ENCODE measurements around the gene TANC1.

TANC1 gene

GRCh38 chr2:159196393-159196925 is 228.0 kb downstream of the TANC1 start:
- DNase-seq (ENCODE audit: low read depth in 2 of 2) = no peak

- DNase-seq (ENCODE audit: low read depth in 2 of 2) = no peak
These were observed 230.8 kb downstream of the TANC1 start for GRCh38 chr2:159199236-159199635.

- no peak for DNase-seq (ENCODE audit: low read depth in 2 of 2)
These were observed 231.5 kb downstream of the TANC1 start for GRCh38 chr2:159199761-159200465.

- DNase-seq (ENCODE audit: low read depth in 2 of 2) = no peak
These were observed 232.1 kb downstream of the TANC1 start for GRCh38 chr2:159200498-159200897.

GRCh38 chr2:159201360-159202063 is 233.1 kb downstream of the TANC1 start:
- no peak for DNase-seq (ENCODE audit: low read depth in 2 of 2)

- DNase-seq (ENCODE audit: low read depth in 2 of 2) = no peak
These were observed 234.2 kb downstream of the TANC1 start for GRCh38 chr2:159202568-159203071.

- no peak for DNase-seq (ENCODE audit: low read depth in 2 of 2)
These were observed 236.1 kb downstream of the TANC1 start for GRCh38 chr2:159204381-159205144.

- no peak for DNase-seq (ENCODE audit: low read depth in 2 of 2)
These were observed 238.4 kb downstream of the TANC1 start for GRCh38 chr2:159206736-159207380.

- no peak for DNase-seq (ENCODE audit: low read depth in 2 of 2)
These were observed 240.0 kb downstream of the TANC1 start for GRCh38 chr2:159208438-159208837.

GRCh38 chr2:159209341-159210306 is 241.2 kb downstream of the TANC1 start:
- no peak for DNase-seq (ENCODE audit: low read depth in 2 of 2)

GRCh38 chr2:159211447-159212396 is 243.3 kb downstream of the TANC1 start:
- DNase-seq (ENCODE audit: low read depth in 2 of 2) = no peak

GRCh38 chr2:159213296-159213695 is 244.9 kb downstream of the TANC1 start:
- DNase-seq (ENCODE audit: low read depth in 2 of 2) = no peak

- no peak for DNase-seq (ENCODE audit: low read depth in 2 of 2)
These were observed 246.0 kb downstream of the TANC1 start for GRCh38 chr2:159214325-159214865.

- no peak for DNase-seq (ENCODE audit: low read depth in 2 of 2)
These were observed 246.7 kb downstream of the TANC1 start for GRCh38 chr2:159215116-159215515.

- no peak for DNase-seq (ENCODE audit: low read depth in 2 of 2)
These were observed 249.2 kb downstream of the TANC1 start for GRCh38 chr2:159217676-159218075.

GRCh38 chr2:159218389-159218788 is 249.9 kb downstream of the TANC1 start:
- no peak for DNase-seq (ENCODE audit: low read depth in 2 of 2)

GRCh38 chr2:159219394-159219998 is 251.1 kb downstream of the TANC1 start:
- DNase-seq (ENCODE audit: low read depth in 2 of 2) = no peak

GRCh38 chr2:159224061-159224813 is 255.8 kb downstream of the TANC1 start:
- DNase-seq (ENCODE audit: low read depth in 2 of 2) = no peak
